CD14-positive monocyte (primary cell): ENCODE results near the gene IQGAP2. TPM values are rescaled to one million over a fixed set of nuclear protein-coding genes. Genes with fewer than 3 reads are reported as not detected.

ENCODE experiments used
- DNase-seq, 3 donors: peaks; one replicate each; pipeline ENCODE4 v3.0.0-alpha.2; 2011 to 2022
- H2AFZ ChIP-seq: 2 replicates; pipeline ENCODE4 v1.6.0; 2012; ENCODE audit warnings: mild to moderate bottlenecking, low read depth, low read length, inconsistent platforms; ENCODE audit not compliant: insufficient read depth, poor library complexity, severe bottlenecking
- H3K27ac ChIP-seq, 2 donors: 1 replicate in 1 of 2; 2 replicates in 1 of 2; pipeline ENCODE4 v1.5.1; 2012 to 2013; ENCODE audit warnings: low read length in 2 of 2, control low read depth in 1 of 2, inconsistent platforms in 1 of 2, low read depth in 1 of 2, mild to moderate bottlenecking in 1 of 2
- H3K27me3 ChIP-seq, 2 donors: one replicate each; pipeline versions ENCODE4 v1.6.0 to v1.6.1; 2011 to 2013; ENCODE audit warnings: low read length in 2 of 2; ENCODE audit not compliant: control insufficient read depth in 2 of 2, insufficient read depth in 2 of 2
- H3K36me3 ChIP-seq, 2 donors: replicated peaks in 1 of 2; 1 replicate in 1 of 2; 2 replicates in 1 of 2; pipeline versions ENCODE4 v1.5.1 to v1.6.1; 2012 to 2013; ENCODE audit warnings: low read length in 2 of 2, control low read depth in 1 of 2, inconsistent platforms in 1 of 2, mild to moderate bottlenecking in 1 of 2; ENCODE audit not compliant: insufficient read depth in 2 of 2, control insufficient read depth in 1 of 2
- H3K4me1 ChIP-seq, 2 donors: 1 replicate in 1 of 2; 2 replicates in 1 of 2; pipeline versions ENCODE4 v1.5.1 to v1.6.1; 2012 to 2013; ENCODE audit warnings: low read length in 2 of 2, control low read depth in 1 of 2, inconsistent platforms in 1 of 2, mild to moderate bottlenecking in 1 of 2, moderate library complexity in 1 of 2; ENCODE audit not compliant: insufficient read depth in 2 of 2, control insufficient read depth in 1 of 2
- H3K4me2 ChIP-seq: replicated peaks from 2 replicates; pipeline ENCODE3; 2012; ENCODE audit warnings: low read length, moderate library complexity, mild to moderate bottlenecking; ENCODE audit not compliant: poor library complexity, severe bottlenecking; ENCODE audit errors: extremely low read depth
- H3K4me3 ChIP-seq, 3 experiments: fragments of 200-600 bp in 1 of 3; sonication (generic) in 1 of 3; replicated peaks in 1 of 3; 1 replicate in 2 of 3; 2 replicates in 1 of 3; pipeline ENCODE4 v1.5.1; 2011 to 2013; ENCODE audit warnings: low read length in 3 of 3, mild to moderate bottlenecking in 3 of 3, control low read depth in 2 of 3, low read depth in 2 of 3, inconsistent platforms in 1 of 3, moderate library complexity in 1 of 3
- H3K79me2 ChIP-seq: 2 replicates; pipeline ENCODE4 v1.6.0; 2012; ENCODE audit warnings: mild to moderate bottlenecking, control low read depth, inconsistent platforms, low read length, moderate library complexity; ENCODE audit not compliant: insufficient read depth
- H3K9ac ChIP-seq: 2 replicates; pipeline ENCODE4 v1.6.0; 2017; ENCODE audit warnings: low read length, mild to moderate bottlenecking; ENCODE audit not compliant: insufficient read depth, poor library complexity, severe bottlenecking
- H3K9me3 ChIP-seq, 2 donors: replicated peaks in 1 of 2; 1 replicate in 1 of 2; 2 replicates in 1 of 2; pipeline versions ENCODE4 v1.5.1 to v1.6.1; 2012 to 2013; ENCODE audit warnings: low read length in 2 of 2, control low read depth in 1 of 2; ENCODE audit not compliant: control insufficient read depth in 1 of 2, insufficient read depth in 1 of 2
- H4K20me1 ChIP-seq: 2 replicates; pipeline ENCODE4 v1.6.0; 2012; ENCODE audit warnings: mild to moderate bottlenecking, low read length, control low read depth, moderate library complexity; ENCODE audit not compliant: insufficient read depth
- H3K27ac Mint-ChIP-seq, 7 donors: one replicate each; pipeline ENCODE4 v1.8.0; 2020; ENCODE audit warnings: mild to moderate bottlenecking in 7 of 7, mixed read lengths in 7 of 7, moderate library complexity in 6 of 7, inconsistent platforms in 2 of 7
- H3K27me3 Mint-ChIP-seq, 3 donors: one replicate each; pipeline ENCODE4 v1.8.0; 2021 to 2022; ENCODE audit warnings: low read depth in 3 of 3, mild to moderate bottlenecking in 3 of 3, mixed read lengths in 3 of 3, moderate library complexity in 3 of 3, inconsistent platforms in 1 of 3
- H3K36me3 Mint-ChIP-seq, 2 donors: one replicate each; pipeline ENCODE4 v1.8.0; 2020; ENCODE audit warnings: mixed read lengths in 2 of 2, inconsistent platforms in 1 of 2, mild to moderate bottlenecking in 1 of 2
- H3K4me1 Mint-ChIP-seq: one replicate; pipeline ENCODE4 v1.8.0; 2020; ENCODE audit warnings: mild to moderate bottlenecking, mixed read lengths
- H3K4me3 Mint-ChIP-seq, 2 donors: one replicate each; pipeline ENCODE4 v1.8.0; 2020; ENCODE audit warnings: mild to moderate bottlenecking in 2 of 2, mixed read lengths in 2 of 2, moderate library complexity in 1 of 2
- H3K9me3 Mint-ChIP-seq, 7 donors: one replicate each; pipeline ENCODE4 v1.8.0; 2020 to 2022; ENCODE audit warnings: mixed read lengths in 7 of 7, mild to moderate bottlenecking in 6 of 7, moderate library complexity in 6 of 7, inconsistent platforms in 2 of 7
- CTCF ChIP-seq: fragments of 200-600 bp; IDR thresholded peaks from one replicate; pipeline ENCODE4 v1.8.0; 2022; ENCODE audit warnings: antibody characterized with exemption, mild to moderate bottlenecking
- WGBS: methylation state at CpG from one replicate; pipeline ENCODE4 v1.1.5; 2013; ENCODE audit warnings: missing lambda C conversion rate; ENCODE audit not compliant: insufficient coverage; 5-methylcytosine and 5-hydroxymethylcytosine counted together
- intact Hi-C, 2 donors: fragments of 100-400 bp; cut with micrococcal nuclease; formaldehyde crosslinking; loops; one replicate each; pipeline versions ENCODE4 v1.15.0 to v1.15.1; 2023
- polyA plus RNA-seq, 3 donors: library from polyadenylated mRNA; depleted of rRNA in 1 of 3; unstranded in 2 of 3; stranded (reverse) in 1 of 3; fragments of 300-500 nt in 2 of 3; fragments of >200 nt in 1 of 3; fragmentation: Illumina TruSeq in 2 of 3; gene quantifications; 1 replicate in 2 of 3; 2 replicates in 1 of 3; pipeline ENCODE4 v1.2.3, GENCODE V29; 2012 to 2021

IQGAP2 gene
- polyA plus RNA-seq, 3 donors: 21.4 to 50.9 (median 35.4) TPM

GRCh38 chr5:76479973-76480667 is 77.0 kb downstream of the IQGAP2 start:
- intact Hi-C loops: loop anchor here in 1 of 2 donors (10.0 kb wide), 1 partner anchor 55 kb away; no protein-coding TSS in a partner anchor
- H4K20me1 ChIP-seq: peaks cover 96% of the 10 kb centered on the region
- H3K27me3 ChIP-seq: no peaks in the 10 kb centered on the region
- Mint-ChIP-seq H3K4me3 (no peak overlapping the region), H3K4me1 (peaks cover 40% of the 10 kb centered on the region), H3K36me3 (peaks cover 5 to 22% of the 10 kb centered on the region in 2 donors), H3K27me3 (peaks cover 0 to 2% (median 0%) of the 10 kb centered on the region in 3 donors), H3K9me3 (peaks cover 0 to 2% (median 0%) of the 10 kb centered on the region in 7 donors), H3K27ac (peak overlapping the region; percentile 30 to 81 (median 65))
- peaks cover 0 to 12% of the 10 kb centered on the region in 2 donors for H3K36me3 ChIP-seq
- 0% methylated on average over 2 of the region's 4 CpGs for WGBS
- H2AFZ ChIP-seq: no peak overlapping the region
- peaks cover 4 to 18% of the 10 kb centered on the region in 2 donors for H3K4me1 ChIP-seq
- no peak overlapping the region for H3K4me2 ChIP-seq
- no peak overlapping the region for H3K9ac ChIP-seq
- H3K9me3 ChIP-seq: no peaks in the 10 kb centered on the region
- peaks cover 100% of the 10 kb centered on the region for H3K79me2 ChIP-seq
- DNase-seq: peak in 2 of 3 donors; percentile 8 to 25
- H3K4me3 ChIP-seq: no peak overlapping the region
- H3K27ac ChIP-seq: peak overlapping the region in 1 of 2 donors; percentile 52
- no peak for TF ChIP-seq CTCF

GRCh38 chr5:76482984-76483383 is 79.9 kb downstream of the IQGAP2 start:
- Histone ChIP-seq H3K4me2 (no peak overlapping the region), H3K9ac (no peak overlapping the region), H3K4me3 (no peak overlapping the region), H3K36me3 (peaks cover 0 to 12% of the 10 kb centered on the region in 2 donors), H4K20me1 (peaks cover 99% of the 10 kb centered on the region), H3K9me3 (no peaks in the 10 kb centered on the region), H3K27me3 (no peaks in the 10 kb centered on the region), H3K27ac (peak overlapping the region in 1 of 2 donors; percentile 5), H3K79me2 (peaks cover 100% of the 10 kb centered on the region), H2AFZ (no peak overlapping the region), H3K4me1 (peaks cover 4 to 18% of the 10 kb centered on the region in 2 donors)
- H3K27ac Mint-ChIP-seq: no peak overlapping the region
- intact Hi-C loops: no loop called here
- no peak for DNase-seq
- H3K36me3 Mint-ChIP-seq: peaks cover 2 to 14% of the 10 kb centered on the region in 2 donors
- peaks cover 0 to 1% (median 0%) of the 10 kb centered on the region in 3 donors for H3K27me3 Mint-ChIP-seq
- H3K4me3 Mint-ChIP-seq: no peak overlapping the region
- peaks cover 0 to 2% (median 0%) of the 10 kb centered on the region in 7 donors for H3K9me3 Mint-ChIP-seq
- peaks cover 33% of the 10 kb centered on the region for H3K4me1 Mint-ChIP-seq
- no peak for TF ChIP-seq CTCF
- 92% methylated on average over 2 of the region's 4 CpGs for WGBS
